ENCODE data around the gene LRRC49. TPM values are rescaled to one million over a fixed set of nuclear protein-coding genes. Genes with fewer than 3 reads are reported as not detected.
A peak's percentile ranks its signal among the peaks of the same experiment; 100 is the strongest.

Gene LRRC49
- total RNA-seq, 1 experiment from 2014 or later: 8.3 TPM

GRCh38 chr15:70916531-70916930 lies 23.9 kb downstream of the LRRC49 start:
- no peak overlapping the region for H4K8ac ChIP-seq (replicated peaks; ENCODE audit: insufficient read length, low read depth, low read length)
- TF ChIP-seq, protein P1, sequence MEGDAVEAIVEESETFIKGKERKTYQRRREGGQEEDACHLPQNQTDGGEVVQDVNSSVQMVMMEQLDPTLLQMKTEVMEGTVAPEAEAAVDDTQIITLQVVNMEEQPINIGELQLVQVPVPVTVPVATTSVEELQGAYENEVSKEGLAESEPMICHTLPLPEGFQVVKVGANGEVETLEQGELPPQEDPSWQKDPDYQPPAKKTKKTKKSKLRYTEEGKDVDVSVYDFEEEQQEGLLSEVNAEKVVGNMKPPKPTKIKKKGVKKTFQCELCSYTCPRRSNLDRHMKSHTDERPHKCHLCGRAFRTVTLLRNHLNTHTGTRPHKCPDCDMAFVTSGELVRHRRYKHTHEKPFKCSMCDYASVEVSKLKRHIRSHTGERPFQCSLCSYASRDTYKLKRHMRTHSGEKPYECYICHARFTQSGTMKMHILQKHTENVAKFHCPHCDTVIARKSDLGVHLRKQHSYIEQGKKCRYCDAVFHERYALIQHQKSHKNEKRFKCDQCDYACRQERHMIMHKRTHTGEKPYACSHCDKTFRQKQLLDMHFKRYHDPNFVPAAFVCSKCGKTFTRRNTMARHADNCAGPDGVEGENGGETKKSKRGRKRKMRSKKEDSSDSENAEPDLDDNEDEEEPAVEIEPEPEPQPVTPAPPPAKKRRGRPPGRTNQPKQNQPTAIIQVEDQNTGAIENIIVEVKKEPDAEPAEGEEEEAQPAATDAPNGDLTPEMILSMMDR (conservative IDR thresholded peaks at IDR 0.05): no peak

More at GRCh38 chr15:70916531-70916930, 23.9 kb downstream of the LRRC49 start:
- H4K5ac ChIP-seq (ENCODE audit: insufficient read length, low read depth, low read length): no peak overlapping the region
- no peak overlapping the region for H3K18ac ChIP-seq (ENCODE audit: insufficient read length, low read depth, low read length)
- no peak overlapping the region for H3T11ph ChIP-seq (ENCODE audit: low read length)
- H2BK12ac ChIP-seq (ENCODE audit: insufficient read length, low read depth, low read length): no peak overlapping the region
- H3K79me1 ChIP-seq (ENCODE audit: insufficient read depth, low read depth, low read length, poor library complexity, severe bottlenecking): no peaks in the 10 kb centered on the region
- H2AK5ac ChIP-seq (ENCODE audit: insufficient read length, low read length): no peak overlapping the region
- Mint-ChIP-seq H3K27ac (no peak overlapping the region), H3K27me3 (ENCODE audit: low read depth) (no peaks in the 10 kb centered on the region), H3K4me1 (no peaks in the 10 kb centered on the region), H3K4me3 (no peak overlapping the region), H3K36me3 (ENCODE audit: insufficient read depth in 1 of 3, low read depth in 3 of 3) (no peaks in the 10 kb centered on the region), H3K9me3 (no peaks in the 10 kb centered on the region)
- H3K23ac ChIP-seq (ENCODE audit: insufficient read length, low read depth, low read length): no peak overlapping the region
- H3K14ac ChIP-seq (ENCODE audit: insufficient read depth, low read length): no peak overlapping the region
- H2BK120ac ChIP-seq (ENCODE audit: low read depth, low read length, poor library complexity, severe bottlenecking): no peak overlapping the region
- no peak overlapping the region for H2AFZ ChIP-seq (ENCODE audit: low read length)
- no peak overlapping the region for H3K4ac ChIP-seq (ENCODE audit: low read depth, low read length)
- H3K56ac ChIP-seq (ENCODE audit: insufficient read length, low read depth, low read length): no peak overlapping the region
- no peak overlapping the region for H2BK5ac ChIP-seq (ENCODE audit: insufficient read length, low read length)
- H3K9me3 ChIP-seq (ENCODE audit: control insufficient read depth, low read depth, low read length): no peaks in the 10 kb centered on the region
- H3K23me2 ChIP-seq (ENCODE audit: insufficient read length, low read depth, low read length, poor library complexity, severe bottlenecking): no peaks in the 10 kb centered on the region
- DNase-seq: peak; percentile 30
- no peak overlapping the region for H2BK20ac ChIP-seq (ENCODE audit: low read depth, low read length, poor library complexity, severe bottlenecking)
- H4K91ac ChIP-seq (ENCODE audit: insufficient read length, low read depth, low read length): no peak overlapping the region
- H3K27ac ChIP-seq (ENCODE audit: insufficient read length, low read depth, low read length): no peak overlapping the region
- WGBS (ENCODE audit: extremely low coverage, insufficient read length, low lambda C conversion rate): no CpG with 5 or more reads among the region's 10 CpGs
- H2BK15ac ChIP-seq (ENCODE audit: low read depth, low read length): no peak overlapping the region
- H3K9ac ChIP-seq (ENCODE audit: extremely low read depth, insufficient read length, low read length): no peak overlapping the region
- H3K4me1 ChIP-seq (ENCODE audit: insufficient read depth, low read length): no peaks in the 10 kb centered on the region
- no peaks in the 10 kb centered on the region for H4K20me1 ChIP-seq (ENCODE audit: control insufficient read depth, insufficient read depth, insufficient read length)
- H3K27me3 ChIP-seq (ENCODE audit: insufficient read depth, low read length): no peaks in the 10 kb centered on the region
- no peaks in the 10 kb centered on the region for H3K79me2 ChIP-seq (ENCODE audit: insufficient read depth, low read length)
- no peak overlapping the region for H3K4me2 ChIP-seq (ENCODE audit: insufficient read depth, insufficient read length, low read length)
